Uterus (tissue), 2 donors: ENCODE results near the gene ENKD1.

Experiments used
- POLR2A ChIP-seq, 2 donors: fragments of 450-650 bp; IDR thresholded peaks; one replicate each; pipeline ENCODE4 v1.6.1; 2016; ENCODE audit warnings: antibody characterized with exemption in 2 of 2, mild to moderate bottlenecking in 1 of 2, moderate library complexity in 1 of 2
- TF ChIP-seq, protein P1 (sequence below), 4 experiments: fragments of 200-600 bp in 2 of 4; fragments of 450-650 bp in 2 of 4; sonication (generic) in 2 of 4; IDR thresholded peaks; one replicate each; pipeline ENCODE4 v1.5.1; 2016 to 2019; ENCODE audit warnings: antibody characterized with exemption in 4 of 4, mild to moderate bottlenecking in 2 of 4, moderate library complexity in 1 of 4

DNA sequence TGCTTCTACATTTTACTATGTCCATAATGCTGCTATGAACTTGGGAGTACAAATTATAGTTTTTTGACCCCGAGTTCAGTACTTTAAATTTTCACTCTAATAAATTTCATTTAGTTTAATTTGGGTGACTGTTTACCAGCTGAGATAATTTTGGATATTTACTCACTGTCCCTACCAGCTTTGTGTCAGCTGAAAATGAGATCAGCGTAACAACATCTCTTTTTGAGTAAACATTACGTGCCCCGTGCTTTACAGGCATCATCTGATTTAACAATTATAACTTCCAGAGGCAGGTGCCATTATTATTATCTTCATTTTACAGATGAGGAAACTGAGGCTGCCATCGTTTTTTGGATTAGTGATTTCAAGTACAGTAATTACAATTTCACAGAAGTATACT lies 37.6 kb upstream of the ENKD1 start:
- TF ChIP-seq POLR2A (IDR thresholded peaks at IDR 0.05): no peak
- TF ChIP-seq, protein P1, sequence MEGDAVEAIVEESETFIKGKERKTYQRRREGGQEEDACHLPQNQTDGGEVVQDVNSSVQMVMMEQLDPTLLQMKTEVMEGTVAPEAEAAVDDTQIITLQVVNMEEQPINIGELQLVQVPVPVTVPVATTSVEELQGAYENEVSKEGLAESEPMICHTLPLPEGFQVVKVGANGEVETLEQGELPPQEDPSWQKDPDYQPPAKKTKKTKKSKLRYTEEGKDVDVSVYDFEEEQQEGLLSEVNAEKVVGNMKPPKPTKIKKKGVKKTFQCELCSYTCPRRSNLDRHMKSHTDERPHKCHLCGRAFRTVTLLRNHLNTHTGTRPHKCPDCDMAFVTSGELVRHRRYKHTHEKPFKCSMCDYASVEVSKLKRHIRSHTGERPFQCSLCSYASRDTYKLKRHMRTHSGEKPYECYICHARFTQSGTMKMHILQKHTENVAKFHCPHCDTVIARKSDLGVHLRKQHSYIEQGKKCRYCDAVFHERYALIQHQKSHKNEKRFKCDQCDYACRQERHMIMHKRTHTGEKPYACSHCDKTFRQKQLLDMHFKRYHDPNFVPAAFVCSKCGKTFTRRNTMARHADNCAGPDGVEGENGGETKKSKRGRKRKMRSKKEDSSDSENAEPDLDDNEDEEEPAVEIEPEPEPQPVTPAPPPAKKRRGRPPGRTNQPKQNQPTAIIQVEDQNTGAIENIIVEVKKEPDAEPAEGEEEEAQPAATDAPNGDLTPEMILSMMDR (IDR thresholded peaks at IDR 0.05): no peak
